ENCODE measurements around the gene TTF1. TPM values are rescaled to one million over a fixed set of nuclear protein-coding genes. Genes with fewer than 3 reads are reported as not detected.

The TTF1 gene
- total and polyA plus RNA-seq, 4 donors: 10.1 to 17.3 (median 13.3) TPM

GRCh38 chr9:132415181-132415580 is 8.5 kb upstream of the TTF1 start:
- 24 to 29% methylated on average over 12 of the region's 12 CpGs for WGBS, 2 donors
- peaks cover 3 to 78% (median 59%) of the 10 kb centered on the region in 3 donors for H3K27me3 ChIP-seq (ENCODE audit: control insufficient read depth in 3 of 3, insufficient read depth in 3 of 3, low read length in 2 of 3)
- no peak for ATAC-seq (ENCODE audit: insufficient read depth, low FRiP score)

DNA sequence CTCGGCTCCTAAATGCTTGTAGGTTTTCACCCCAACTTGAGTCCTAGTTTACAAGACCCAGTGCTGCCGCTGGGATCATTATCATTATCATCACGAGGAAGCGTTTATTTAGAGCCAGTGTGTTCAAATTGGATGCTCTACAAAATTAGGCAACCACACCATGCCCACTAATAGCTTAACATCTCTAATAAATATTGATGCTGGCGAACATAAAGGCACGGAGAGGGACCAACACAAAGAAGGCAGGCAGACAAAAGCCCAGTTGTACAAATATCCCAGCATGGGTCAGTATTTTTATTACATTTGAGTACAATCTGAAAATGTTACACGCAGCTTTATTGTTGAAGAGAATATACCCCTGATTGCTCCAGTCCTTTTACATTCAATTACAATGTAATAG is 8.1 kb upstream of the TTF1 start:
- peaks cover 3 to 78% (median 59%) of the 10 kb centered on the region in 3 donors for H3K27me3 ChIP-seq (ENCODE audit: control insufficient read depth in 3 of 3, insufficient read depth in 3 of 3, low read length in 2 of 3)
- ATAC-seq (ENCODE audit: insufficient read depth, low FRiP score): no peak
- no peaks in the 10 kb centered on the region for H3K36me3 ChIP-seq (ENCODE audit: control insufficient read depth in 4 of 4, insufficient read depth in 4 of 4, low read length in 4 of 4)
- no peak overlapping the region for H3K27ac ChIP-seq (ENCODE audit: low read depth in 1 of 2, low read length in 1 of 2)
- no peak overlapping the region for H3K9ac ChIP-seq (ENCODE audit: insufficient read depth in 1 of 2, low read length in 2 of 2)
- TF ChIP-seq, protein P1, sequence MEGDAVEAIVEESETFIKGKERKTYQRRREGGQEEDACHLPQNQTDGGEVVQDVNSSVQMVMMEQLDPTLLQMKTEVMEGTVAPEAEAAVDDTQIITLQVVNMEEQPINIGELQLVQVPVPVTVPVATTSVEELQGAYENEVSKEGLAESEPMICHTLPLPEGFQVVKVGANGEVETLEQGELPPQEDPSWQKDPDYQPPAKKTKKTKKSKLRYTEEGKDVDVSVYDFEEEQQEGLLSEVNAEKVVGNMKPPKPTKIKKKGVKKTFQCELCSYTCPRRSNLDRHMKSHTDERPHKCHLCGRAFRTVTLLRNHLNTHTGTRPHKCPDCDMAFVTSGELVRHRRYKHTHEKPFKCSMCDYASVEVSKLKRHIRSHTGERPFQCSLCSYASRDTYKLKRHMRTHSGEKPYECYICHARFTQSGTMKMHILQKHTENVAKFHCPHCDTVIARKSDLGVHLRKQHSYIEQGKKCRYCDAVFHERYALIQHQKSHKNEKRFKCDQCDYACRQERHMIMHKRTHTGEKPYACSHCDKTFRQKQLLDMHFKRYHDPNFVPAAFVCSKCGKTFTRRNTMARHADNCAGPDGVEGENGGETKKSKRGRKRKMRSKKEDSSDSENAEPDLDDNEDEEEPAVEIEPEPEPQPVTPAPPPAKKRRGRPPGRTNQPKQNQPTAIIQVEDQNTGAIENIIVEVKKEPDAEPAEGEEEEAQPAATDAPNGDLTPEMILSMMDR (IDR thresholded peaks at IDR 0.05; ENCODE audit: control extremely low read depth, extremely low read depth): no peak
- H3K9me3 ChIP-seq (ENCODE audit: control insufficient read depth in 4 of 4, insufficient read depth in 3 of 4, low read length in 3 of 4): no peaks in the 10 kb centered on the region
- DNase-seq: no peak
- WGBS, 2 donors: 54 to 65% methylated on average over 7 of the region's 7 CpGs
- no peak overlapping the region for H3K4me3 ChIP-seq
- peaks cover 0 to 9% (median 0%) of the 10 kb centered on the region in 5 donors for H3K4me1 ChIP-seq (ENCODE audit: control insufficient read depth in 5 of 5, insufficient read depth in 5 of 5, low read length in 5 of 5)

More at GRCh38 chr9:132415181-132415580, 8.5 kb upstream of the TTF1 start:
- peaks cover 0 to 9% (median 0%) of the 10 kb centered on the region in 5 donors for H3K4me1 ChIP-seq (ENCODE audit: control insufficient read depth in 5 of 5, insufficient read depth in 5 of 5, low read length in 5 of 5)
- TF ChIP-seq, protein P1 (IDR thresholded peaks at IDR 0.05; ENCODE audit: control extremely low read depth, extremely low read depth): no peak
- H3K27ac ChIP-seq (ENCODE audit: low read depth in 1 of 2, low read length in 1 of 2): no peak overlapping the region
- no peaks in the 10 kb centered on the region for H3K36me3 ChIP-seq (ENCODE audit: control insufficient read depth in 4 of 4, insufficient read depth in 4 of 4, low read length in 4 of 4)
- DNase-seq: no peak
- H3K9ac ChIP-seq (ENCODE audit: insufficient read depth in 1 of 2, low read length in 2 of 2): no peak overlapping the region
- H3K4me3 ChIP-seq: no peak overlapping the region
- no peaks in the 10 kb centered on the region for H3K9me3 ChIP-seq (ENCODE audit: control insufficient read depth in 4 of 4, insufficient read depth in 3 of 4, low read length in 3 of 4)

- H3K4me1 ChIP-seq (ENCODE audit: control insufficient read depth in 5 of 5, insufficient read depth in 5 of 5, low read length in 5 of 5): peaks cover 0 to 11% (median 3%) of the 10 kb centered on the region in 5 donors
- no peak for ATAC-seq (ENCODE audit: insufficient read depth, low FRiP score)
Measured at GRCh38 chr9:132413926-132414325, 7.3 kb upstream of the TTF1 start.

More at GRCh38 chr9:132413926-132414325, 7.3 kb upstream of the TTF1 start:
- Histone ChIP-seq H3K27me3 (ENCODE audit: control insufficient read depth in 3 of 3, insufficient read depth in 3 of 3, low read length in 2 of 3) (peaks cover 3 to 82% (median 67%) of the 10 kb centered on the region in 3 donors), H3K36me3 (ENCODE audit: control insufficient read depth in 4 of 4, insufficient read depth in 4 of 4, low read length in 4 of 4) (no peaks in the 10 kb centered on the region), H3K9ac (ENCODE audit: insufficient read depth in 1 of 2, low read length in 2 of 2) (no peak overlapping the region), H3K4me3 (no peak overlapping the region), H3K27ac (ENCODE audit: low read depth in 1 of 2, low read length in 1 of 2) (no peak overlapping the region), H3K9me3 (ENCODE audit: control insufficient read depth in 4 of 4, insufficient read depth in 3 of 4, low read length in 3 of 4) (no peaks in the 10 kb centered on the region)
- 62 to 64% methylated on average over 5 of the region's 5 CpGs for WGBS, 2 donors
- TF ChIP-seq, protein P1 (IDR thresholded peaks at IDR 0.05; ENCODE audit: control extremely low read depth, extremely low read depth): no peak
- no peak for DNase-seq

All from lung (tissue), 12 donors.